HG02623 (cell line): ENCODE measurements around the gene DTHD1.
A peak's percentile ranks its signal among the peaks of the same experiment; 100 is the strongest.

ENCODE experiments used
- ATAC-seq: cut with Tn5 transposase; IDR thresholded peaks from one replicate; pipeline ENCODE4 v1.9.1; 2021; ENCODE audit warnings: moderate library complexity; ENCODE audit not compliant: unreplicated experiment

DTHD1 gene

GRCh38 chr4:36338973-36339372, 57.6 kb downstream of the DTHD1 start:
- no peak for ATAC-seq

- no peak for ATAC-seq
These were observed 60.5 kb downstream of the DTHD1 start for GRCh38 chr4:36341936-36342335.

DNA sequence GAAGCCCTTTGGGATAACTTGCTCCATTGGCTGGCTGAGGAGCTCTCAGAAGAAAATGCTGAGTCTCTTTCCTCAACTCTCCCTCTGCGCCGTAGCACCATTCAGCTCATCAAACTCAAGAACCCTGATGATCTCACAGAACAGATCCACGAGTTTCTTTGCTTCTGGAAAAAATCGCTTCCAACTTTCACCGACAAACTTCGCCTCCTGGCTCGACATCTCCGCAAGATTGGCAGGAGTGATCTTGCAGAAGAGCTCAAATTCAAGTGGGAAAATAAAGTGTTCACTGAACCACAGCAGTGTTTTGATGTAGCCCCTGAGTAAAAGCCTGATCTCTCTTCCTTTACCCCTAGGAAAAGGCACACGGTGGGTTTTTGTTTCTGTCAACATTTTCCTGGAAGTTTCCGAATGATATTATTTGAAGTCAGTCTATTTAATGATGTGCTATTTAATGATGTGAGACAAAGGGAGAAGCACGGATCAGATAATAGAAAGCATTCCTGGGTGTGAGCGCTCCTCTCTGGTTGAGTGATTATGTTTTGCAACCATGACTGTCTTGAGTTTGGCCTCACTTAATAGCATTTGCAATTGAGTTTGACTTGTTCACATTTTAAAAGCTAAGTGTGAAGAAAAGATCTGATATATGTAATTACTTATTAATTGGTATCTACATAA, 62.2 kb downstream of the DTHD1 start:
- ATAC-seq = no peak

DNA sequence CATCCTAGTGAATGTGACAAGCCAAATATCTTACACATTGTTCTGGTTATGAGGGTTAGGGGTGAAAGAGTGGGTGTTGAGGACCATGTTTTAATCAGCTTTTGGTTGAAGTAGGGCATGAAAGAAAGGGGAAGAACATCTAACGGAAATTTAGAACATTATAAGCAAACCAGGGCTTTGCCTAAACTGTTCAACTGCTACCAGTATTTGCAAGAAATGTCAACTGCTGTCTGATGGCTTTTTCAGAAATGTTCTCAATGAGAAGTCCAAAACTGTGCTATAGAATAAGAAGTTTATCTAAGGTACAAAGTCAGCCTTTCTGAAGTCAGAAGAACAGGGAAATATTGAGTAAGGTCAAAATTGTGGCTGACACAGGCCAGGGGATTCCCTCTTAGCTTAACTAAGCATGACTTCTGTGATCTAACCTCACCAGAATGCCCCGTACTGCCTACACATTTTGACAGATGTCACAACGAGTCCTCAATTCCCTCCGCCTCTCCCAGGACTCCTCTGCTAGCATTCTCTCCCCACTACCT, 67.1 kb downstream of the DTHD1 start:
- ATAC-seq = peak; percentile 87

DNA sequence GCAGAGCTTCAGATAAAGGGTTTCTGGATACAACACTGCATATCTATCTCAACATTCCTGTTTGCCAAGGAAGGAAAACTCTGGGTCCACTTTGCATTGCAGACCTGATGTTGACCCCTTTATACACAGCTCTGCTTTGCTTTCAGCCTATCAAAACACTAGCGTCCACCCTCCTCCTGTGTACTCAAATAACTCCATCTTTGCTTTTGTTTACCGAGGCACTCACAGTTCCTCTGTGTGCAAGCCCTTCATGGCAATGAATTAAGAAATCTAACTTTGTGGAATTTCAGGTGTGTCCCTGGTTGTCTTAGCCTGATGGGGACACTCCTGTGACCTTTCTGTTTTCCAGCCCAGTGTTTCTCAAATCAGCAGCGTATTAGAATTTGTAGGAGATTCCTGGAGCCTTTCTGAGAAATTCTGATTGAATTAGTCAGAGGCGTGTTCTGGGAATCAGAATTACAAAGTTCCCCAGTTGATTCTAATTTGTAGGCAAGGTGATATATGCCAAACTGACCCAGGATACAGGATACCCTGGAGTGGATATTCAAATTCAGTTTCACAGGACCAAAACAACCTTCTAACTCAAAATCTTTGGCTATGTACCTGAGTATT, 68.6 kb downstream of the DTHD1 start:
- no peak for ATAC-seq

DNA sequence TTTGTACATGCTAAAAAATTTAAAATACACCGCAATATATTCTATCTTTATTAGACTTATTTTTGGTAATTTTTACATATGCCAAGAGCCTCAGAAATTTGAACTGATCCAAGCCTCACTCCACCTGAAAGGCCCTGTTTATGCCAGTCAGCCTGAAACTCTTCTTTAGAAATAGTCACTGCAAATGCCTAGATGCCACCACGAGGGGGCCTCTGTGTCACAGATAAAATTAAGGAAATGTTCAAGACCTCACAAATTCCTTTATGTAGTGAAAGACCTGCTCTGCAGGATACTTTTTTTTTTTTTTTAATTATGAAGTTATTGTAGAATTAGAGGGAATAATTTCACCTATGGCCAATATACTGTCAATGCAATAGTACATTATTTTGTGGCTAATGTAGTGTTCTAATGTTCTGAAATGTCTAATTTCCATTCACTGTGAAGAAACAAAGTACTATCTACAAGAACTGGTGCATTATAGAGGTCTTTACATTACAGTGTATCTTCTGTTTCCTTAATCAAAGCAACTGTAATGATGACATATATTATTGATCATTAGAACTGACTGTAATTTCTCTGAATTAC, 69.8 kb downstream of the DTHD1 start:
- ATAC-seq = peak; percentile 32

- no peak for ATAC-seq
These were observed 72.6 kb downstream of the DTHD1 start for GRCh38 chr4:36353998-36354397.

DNA sequence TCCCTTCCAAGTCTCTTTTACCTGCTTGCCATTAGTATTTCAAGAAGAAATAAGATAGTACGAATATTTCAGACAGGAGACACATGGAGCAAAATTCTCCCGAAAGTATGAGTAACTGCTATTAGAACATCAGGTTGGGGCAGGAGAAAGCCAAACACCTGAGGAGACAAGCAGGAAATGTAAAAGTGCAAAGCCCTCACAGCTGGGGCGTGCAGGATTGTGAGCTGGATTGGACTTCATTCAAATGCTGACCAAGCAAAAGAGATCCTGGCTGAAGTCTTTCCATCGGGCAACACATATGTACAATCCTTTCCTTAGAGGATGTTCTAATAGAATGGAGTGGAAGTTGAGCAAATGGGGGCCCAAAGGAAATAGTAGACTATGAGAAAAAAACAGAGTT, 76.8 kb downstream of the DTHD1 start:
- ATAC-seq = no peak

DNA sequence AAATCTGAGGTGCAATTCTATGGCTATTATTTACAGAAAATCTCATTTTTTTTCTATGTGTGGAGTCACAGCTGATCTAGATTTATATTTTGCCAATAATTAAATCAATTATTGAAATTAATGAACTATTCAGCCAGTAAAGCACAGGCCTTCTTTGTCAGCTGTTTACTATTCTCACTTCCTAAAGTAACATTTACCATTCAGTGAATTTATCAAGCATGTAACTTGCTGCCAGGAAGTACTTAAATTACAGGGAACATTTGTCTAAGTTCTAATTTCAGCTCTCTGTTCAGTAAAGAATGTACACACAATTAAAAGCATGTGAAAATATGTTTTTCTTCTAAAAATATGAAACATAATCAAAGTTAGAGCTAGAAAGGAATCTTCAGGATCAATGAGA, 79.3 kb downstream of the DTHD1 start:
- no peak for ATAC-seq

DNA sequence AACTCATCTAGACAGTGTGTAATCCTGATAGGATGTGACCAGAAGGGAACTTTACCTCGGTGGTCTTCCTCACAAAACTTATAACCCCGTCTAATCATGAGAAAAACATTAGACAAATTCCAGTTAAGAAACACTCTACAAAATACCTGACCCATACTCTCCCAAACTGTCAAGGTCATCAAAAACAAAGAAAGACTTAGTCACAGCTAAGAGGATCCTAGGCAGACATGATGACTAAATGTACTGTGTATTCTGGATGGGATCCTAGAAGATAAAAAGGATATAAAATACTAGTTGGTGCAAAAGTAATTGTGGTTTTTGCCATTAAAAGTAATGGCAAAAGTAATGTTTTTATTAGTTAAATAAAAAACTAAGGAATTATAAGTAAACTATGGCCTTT, 81.6 kb downstream of the DTHD1 start:
- ATAC-seq = no peak

GRCh38 chr4:36374836-36375511, 93.6 kb downstream of the DTHD1 start:
- no peak for ATAC-seq

GRCh38 chr4:36385951-36386571, 104.6 kb downstream of the DTHD1 start:
- ATAC-seq = peak; percentile 87

- ATAC-seq = no peak
These were observed 105.3 kb downstream of the DTHD1 start for GRCh38 chr4:36386691-36387090.

DNA sequence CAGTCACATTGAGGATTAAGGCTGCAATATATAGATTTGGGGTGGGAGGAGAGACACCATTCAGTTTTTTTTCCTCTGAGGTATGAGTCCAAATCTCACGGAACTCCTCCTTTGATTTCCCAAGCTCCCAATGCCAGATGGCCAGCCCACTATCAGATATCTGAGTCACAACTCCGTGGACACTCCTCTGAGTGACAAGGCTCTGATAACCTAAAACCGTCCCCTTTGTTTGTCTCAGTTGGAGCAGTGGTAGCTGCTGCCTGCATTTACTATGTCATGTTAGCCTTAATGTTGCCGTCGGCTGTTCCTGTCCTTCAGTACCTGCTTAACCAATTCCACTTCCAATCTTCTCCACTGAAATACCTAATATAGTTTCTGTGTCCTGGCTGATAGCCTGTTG, 107.3 kb downstream of the DTHD1 start:
- ATAC-seq = no peak

DNA sequence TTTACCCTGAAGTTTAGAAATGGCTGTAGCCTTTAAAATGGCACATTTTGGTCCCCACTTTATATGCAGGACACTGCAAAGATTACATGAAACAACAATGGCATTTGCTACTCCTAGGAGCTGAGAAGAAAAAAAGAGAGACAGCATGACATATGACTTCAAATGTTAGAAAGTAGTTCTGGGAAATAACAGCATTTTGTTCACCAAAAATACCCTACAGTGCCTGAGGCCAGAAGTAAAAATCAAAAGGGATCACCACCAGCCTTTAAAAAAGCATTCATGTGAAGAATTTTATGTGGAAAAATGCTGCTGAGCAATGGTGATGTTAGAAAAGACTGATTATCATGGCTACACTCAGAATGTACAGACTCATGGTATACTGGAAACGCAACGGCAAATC, 110.0 kb downstream of the DTHD1 start:
- no peak for ATAC-seq

- ATAC-seq = no peak
These were observed 110.6 kb downstream of the DTHD1 start for GRCh38 chr4:36392024-36392423.

DNA sequence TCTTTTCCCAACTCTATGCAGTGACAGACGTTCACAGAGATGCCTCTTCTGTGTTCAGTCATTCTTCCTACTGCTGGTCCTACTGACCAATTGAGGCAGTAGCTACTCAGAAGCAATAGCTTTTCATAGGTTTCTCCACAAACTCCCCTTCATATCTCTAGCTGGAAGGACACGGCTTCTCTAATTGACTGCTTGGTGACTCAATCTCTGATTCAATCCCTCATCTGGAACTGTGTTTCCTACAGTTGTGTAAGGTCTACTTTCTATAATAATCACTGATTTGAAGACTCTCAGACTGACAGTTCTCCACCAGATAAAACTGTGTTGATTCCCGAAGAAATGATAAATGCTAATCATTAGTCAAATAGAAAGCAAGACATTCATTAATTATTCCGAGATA, 111.5 kb downstream of the DTHD1 start:
- ATAC-seq = no peak
